ENCODE results near the gene KIAA0753. TPM values are rescaled to one million over a fixed set of nuclear protein-coding genes. Genes with fewer than 3 reads are reported as not detected.

Gene KIAA0753
- total and polyA plus RNA-seq, 9 of the 15 experiments (the other 6 are each of a cell fraction or from before 2014, with no cell fraction given), result 2.0 to 9.0 (median 6.9) TPM

GRCh38 chr17:6574687-6575595 is 65.6 kb downstream of the KIAA0753 start (continued):
- TF ChIP-seq ARID3B (CRISPR knock-in tag; IDR thresholded peaks at IDR 0.05; ENCODE audit: borderline replicate concordance), result no peak
- TF ChIP-seq ZNF263 (CRISPR knock-in tag; IDR thresholded peaks at IDR 0.05; ENCODE audit: borderline replicate concordance), result no peak
- no peak for TF ChIP-seq RREB1 (CRISPR knock-in tag; IDR thresholded peaks at IDR 0.05)
- no peak for TF ChIP-seq POLR2B (IDR thresholded peaks at IDR 0.05; ENCODE audit: low read depth, partially characterized antibody)
- no peak for TF ChIP-seq ZNF274 (IDR thresholded peaks at IDR 0.05; ENCODE audit: borderline replicate concordance, low read depth, low read length)
- no peak for TF ChIP-seq RNF219 (CRISPR knock-in tag; IDR thresholded peaks at IDR 0.05)
- no peak for TF ChIP-seq KAT8 (IDR thresholded peaks at IDR 0.05; ENCODE audit: low read depth)
- no peak for TF ChIP-seq NCOA4 (IDR thresholded peaks at IDR 0.05; ENCODE audit: partially characterized antibody)
- TF ChIP-seq ZNF165 (CRISPR knock-in tag; IDR thresholded peaks at IDR 0.05; ENCODE audit: borderline replicate concordance), result no peak
- TF ChIP-seq NBN (IDR thresholded peaks at IDR 0.05; ENCODE audit: low read depth), result no peak
- TF ChIP-seq RAD51 (IDR thresholded peaks at IDR 0.05; ENCODE audit: borderline replicate concordance, low read depth), result no peak
- TF ChIP-seq NFIX (CRISPR knock-in tag; IDR thresholded peaks at IDR 0.05; ENCODE audit: low read depth), result no peak
- TF ChIP-seq KLF1 (tag; IDR thresholded peaks at IDR 0.05), result no peak
- TF ChIP-seq ZBTB26 (CRISPR knock-in tag; IDR thresholded peaks at IDR 0.05), result no peak
- TF ChIP-seq STAT5A (IDR thresholded peaks at IDR 0.05; ENCODE audit: borderline replicate concordance, low read length), result no peak
- TF ChIP-seq SRSF9 (IDR thresholded peaks at IDR 0.05; ENCODE audit: borderline replicate concordance, low read depth, low read length), result no peak
- no peak for TF ChIP-seq RFX7 (CRISPR knock-in tag; IDR thresholded peaks at IDR 0.05)

Measured in K562 (cell line).